Lung microvascular endothelial cell (primary cell): ENCODE data around the gene UBE2C. TPM values are rescaled to one million over a fixed set of nuclear protein-coding genes. Genes with fewer than 3 reads are reported as not detected.
"Not testable (repeated sequence)": the region's sequence is repeated elsewhere in the genome, so short reads cannot be mapped to it uniquely, and the experiment has no call there.

ENCODE experiments used
- DNase-seq, 2 donors: peaks; one replicate each; pipeline versions ENCODE4 v3.0.0 to v3.0.0-alpha.2; 2010; ENCODE audit warnings: low read depth in 2 of 2
- total RNA-seq: library from RNA; depleted of rRNA; stranded (reverse); fragments of >200 nt; gene quantifications from 2 replicates; pipeline ENCODE4 v1.2.1, GENCODE V29; 2014

Gene UBE2C
- total RNA-seq, 1 donor from 2014 or later, result 4.2 TPM

GRCh38 chr20:45797955-45798354 is 14.5 kb upstream of the UBE2C start:
- not testable (repeated sequence) for DNase-seq

GRCh38 chr20:45798935-45799642 is 13.4 kb upstream of the UBE2C start:
- peak; percentile 55 to 66 for DNase-seq

- peak in 1 of 2 donors; percentile 47 for DNase-seq
Measured at GRCh38 chr20:45801851-45802250, 10.6 kb upstream of the UBE2C start.

GRCh38 chr20:45810191-45810970 is 2.1 kb upstream of the UBE2C start:
- DNase-seq, result peak in 1 of 2 donors; percentile 77

- DNase-seq, result no peak
Measured at GRCh38 chr20:45813006-45813340, 529 bp downstream of the UBE2C start.

GRCh38 chr20:45813489-45813888 is 1.0 kb downstream of the UBE2C start:
- DNase-seq, result no peak

GRCh38 chr20:45814314-45814713 is 1.9 kb downstream of the UBE2C start:
- no peak for DNase-seq

GRCh38 chr20:45816951-45817350 is 4.5 kb downstream of the UBE2C start:
- DNase-seq, result no peak

GRCh38 chr20:45817376-45818194 is 5.1 kb downstream of the UBE2C start:
- peak in 1 of 2 donors; percentile 62 for DNase-seq

GRCh38 chr20:45818239-45818638 is 5.8 kb downstream of the UBE2C start:
- no peak for DNase-seq

GRCh38 chr20:45819466-45819865 is 7.0 kb downstream of the UBE2C start:
- DNase-seq, result no peak

- DNase-seq, result no peak
Measured at GRCh38 chr20:45821947-45822346, 9.5 kb downstream of the UBE2C start.

GRCh38 chr20:45822857-45823256 is 10.4 kb downstream of the UBE2C start:
- peak in 1 of 2 donors; percentile 27 for DNase-seq

- peak; percentile 64 for DNase-seq
Measured at GRCh38 chr20:45823949-45824835, 11.7 kb downstream of the UBE2C start.

GRCh38 chr20:45826381-45827019 is 14.1 kb downstream of the UBE2C start:
- DNase-seq, result no peak

- DNase-seq, result no peak
Measured at GRCh38 chr20:45827030-45827652, 14.7 kb downstream of the UBE2C start, which contains the start of gene TNNC2. TNNC2 (minus strand) TSS chr20:45827312; CDS start chr20:45827248, 64 bp downstream.

- DNase-seq, result no peak
Measured at GRCh38 chr20:45827712-45828111, 15.3 kb downstream of the UBE2C start.

GRCh38 chr20:45828589-45828988 is 16.1 kb downstream of the UBE2C start:
- DNase-seq, result no peak

GRCh38 chr20:45829673-45830106 is 17.2 kb downstream of the UBE2C start:
- DNase-seq, result not testable (repeated sequence)

- no peak for DNase-seq
Measured at GRCh38 chr20:45832619-45833018, 20.2 kb downstream of the UBE2C start.
